Heart left ventricle (tissue), 16 donors: Measurements from ENCODE around the gene AFAP1. TPM values are rescaled to one million over a fixed set of nuclear protein-coding genes. Genes with fewer than 3 reads are reported as not detected.

Experiments used
- ATAC-seq, 4 donors: fragments of 200-7000 bp; cut with Tn5 transposase; one replicate each; pipeline ENCODE4 v1.9.1; 2020 to 2022; ENCODE audit warnings: moderate library complexity in 4 of 4, mild to moderate bottlenecking in 3 of 4, moderate number of reproducible peaks in 1 of 4
- DNase-seq, 5 donors: peaks; one replicate each; pipeline ENCODE4 v3.0.0-alpha.2; 2020
- H3K27ac ChIP-seq, 12 donors: fragments of 200-600 bp; sonication (generic) in 4 of 12; one replicate each; pipeline versions ENCODE4 v1.5.0 to v1.8.0; 2016 to 2022; ENCODE audit warnings: mild to moderate bottlenecking in 2 of 12
- H3K27me3 ChIP-seq, 9 donors: fragments of 200-600 bp; sonication (generic) in 2 of 9; one replicate each; pipeline versions ENCODE4 v1.5.1 to v1.8.0; 2016 to 2022; ENCODE audit warnings: mild to moderate bottlenecking in 3 of 9
- H3K36me3 ChIP-seq, 9 donors: fragments of 200-600 bp; sonication (generic) in 2 of 9; one replicate each; pipeline versions ENCODE4 v1.5.0 to v1.8.0; 2018 to 2022; ENCODE audit warnings: mild to moderate bottlenecking in 2 of 9
- H3K4me1 ChIP-seq, 12 donors: fragments of 200-600 bp; sonication (generic) in 4 of 12; one replicate each; pipeline versions ENCODE4 v1.5.0 to v1.8.0; 2016 to 2022; ENCODE audit warnings: mild to moderate bottlenecking in 3 of 12
- H3K4me3 ChIP-seq, 12 donors: fragments of 200-600 bp; sonication (generic) in 4 of 12; one replicate each; pipeline versions ENCODE4 v1.5.0 to v1.8.0; 2017 to 2022; ENCODE audit warnings: mild to moderate bottlenecking in 9 of 12, moderate library complexity in 4 of 12
- H3K9me3 ChIP-seq, 12 donors: fragments of 200-600 bp; sonication (generic) in 4 of 12; one replicate each; pipeline versions ENCODE4 v1.5.0 to v1.8.0; 2016 to 2022; ENCODE audit warnings: mild to moderate bottlenecking in 1 of 12
- CTCF ChIP-seq, 12 donors: fragments of 200-600 bp; sonication (generic) in 4 of 12; IDR thresholded peaks; one replicate each; pipeline versions ENCODE4 v1.5.0 to v1.8.0; 2018 to 2022; ENCODE audit warnings: antibody characterized with exemption in 12 of 12, mild to moderate bottlenecking in 5 of 12
- POLR2A ChIP-seq, 2 donors: fragments of 450-650 bp; IDR thresholded peaks; one replicate each; pipeline ENCODE4 v1.6.1; 2017; ENCODE audit warnings: antibody characterized with exemption in 2 of 2, mild to moderate bottlenecking in 2 of 2, moderate library complexity in 2 of 2
- WGBS, 4 donors: extraction: QIAGEN DNeasy Blood & Tissue Kit in 2 of 4; methylation state at CpG; one replicate each; pipeline versions ENCODE4 v1.1.5 to v1.1.7; 2013 to 2018; 5-methylcytosine and 5-hydroxymethylcytosine counted together
- intact Hi-C, 10 donors: fragments of 100-400 bp; cut with DNase I; formaldehyde crosslinking; loops; one replicate each; pipeline versions ENCODE4 v1.11.1 to v1.14.2; 2022
- polyA plus RNA-seq, 2 donors: library from polyadenylated mRNA; stranded (reverse); fragments of 200-250 nt; gene quantifications; one replicate each; pipeline ENCODE4 v1.2.3, GENCODE V29; 2013
- total RNA-seq, 9 donors: library from RNA; depleted of rRNA in 2 of 9; stranded (reverse); fragments of >200 nt in 2 of 9; fragmentation: NEBNext Ultra II Directional in 3 of 9; extraction: Animal tissue kit (Norgen Biotek cat#: 25700) in 3 of 9; gene quantifications; one replicate each; pipeline versions ENCODE4 v1.1.0 to v1.2.4, GENCODE V29; 2016 to 2023
- donor health status: ischemic (EF 13 %, LVEDD 7.1; RV severe dilation, severe dysfunction).
- donor health status: healthy with polysubstance abuse.
- donor health status: DM: no; HTN: yes; CAD: no.
- donor health status: DM: no; HTN: no; CAD: no.
- donor health status: ischemic (EF 25% LVEDD 6.9; RV normal size, moderate dysfunction).
- donor health status: ischemic (EF 25% LVEDD 5.7; RV mildly dilated, moderate dysfunction).
- donor health status: healthy.
- donor health status: DM: yes; HTN: yes; CAD: no.
- donor health status: ischemic (EF 35%, LVEDD 5.7; RV mildly dilated, moderate dysfunction).
- donor health status: nonischemic (EF 11% LVEDD 7.7; RV severe dilation, severe dysfunction).
- donor health status: DM: yes; HTN: yes; CAD: no.
- donor health status: PGD.
- donor health status: ischemic (EF 29% LVEDD 5.4; RV normal size, mild dysfunction).
- donor health status: nonischemic (EF 23%, LVEDD 6.1; RV moderate dilation, normal function).

AFAP1 gene
- total and polyA plus RNA-seq, 11 donors, result 2.0 to 18.0 (median 7.0) TPM

- Histone ChIP-seq H3K36me3 (peaks cover 0 to 17% (median 0%) of the 10 kb centered on the region in 9 donors), H3K27me3 (no peaks in the 10 kb centered on the region), H3K4me1 (peaks cover 0 to 79% (median 42%) of the 10 kb centered on the region in 12 donors), H3K9me3 (no peaks in the 10 kb centered on the region), H3K27ac (peak overlapping the region in 7 of 12 donors; percentile 25 to 92 (median 85)), H3K4me3 (no peak overlapping the region)
- ATAC-seq, result no peak
- intact Hi-C loops, result loop anchor here in 5 of 10 donors (5.0 to 10.0 kb wide), 3 partner anchors 34 to 386 kb away; partner anchors contain the start of genes AFAP1 (in 1 of the 5) and SH3TC1 (in 1 of the 5)
- 83 to 89% (median 87%) methylated on average over 6 of the region's 6 CpGs for WGBS, 4 donors
- DNase-seq, result no peak
- TF ChIP-seq POLR2A (IDR thresholded peaks at IDR 0.05) (no peak), CTCF (IDR thresholded peaks at IDR 0.05) (no peak)
Observed at GRCh38 chr4:7808752-7809151, 130.9 kb downstream of the AFAP1 start.

- ATAC-seq (no peak), DNase-seq (no peak)
- Histone ChIP-seq H3K9me3 (no peaks in the 10 kb centered on the region), H3K27me3 (no peaks in the 10 kb centered on the region), H3K27ac (peak overlapping the region in 10 of 12 donors; percentile 61 to 92 (median 85)), H3K4me1 (peaks cover 0 to 80% (median 42%) of the 10 kb centered on the region in 12 donors), H3K4me3 (no peak overlapping the region), H3K36me3 (peaks cover 0 to 13% (median 0%) of the 10 kb centered on the region in 9 donors)
- 92 to 96% (median 95%) methylated on average over 8 of the region's 8 CpGs for WGBS, 4 donors
- TF ChIP-seq POLR2A (IDR thresholded peaks at IDR 0.05) (no peak), CTCF (IDR thresholded peaks at IDR 0.05) (no peak)
- intact Hi-C loops, result loop anchor here in 5 of 10 donors (5.0 to 10.0 kb wide), 3 partner anchors 34 to 387 kb away; partner anchors contain the start of genes AFAP1 (in 1 of the 5) and SH3TC1 (in 1 of the 5)
Observed at GRCh38 chr4:7808181-7808580, 131.5 kb downstream of the AFAP1 start.

- intact Hi-C loops, result loop anchor here in 5 of 10 donors (2.0 to 10.0 kb wide), 5 partner anchors 23 to 387 kb away; partner anchors contain the start of genes AFAP1 (in 1 of the 5) and SH3TC1 (in 1 of the 5)
- Histone ChIP-seq H3K4me1 (peaks cover 0 to 73% (median 40%) of the 10 kb centered on the region in 12 donors), H3K27me3 (no peaks in the 10 kb centered on the region), H3K9me3 (no peaks in the 10 kb centered on the region), H3K4me3 (no peak overlapping the region), H3K27ac (peak overlapping the region; percentile 61 to 92 (median 85)), H3K36me3 (peaks cover 0 to 13% (median 0%) of the 10 kb centered on the region in 9 donors)
- ATAC-seq (peak; percentile 17 to 55 (median 34)), DNase-seq (peak in 4 of 5 donors; percentile 50 to 65 (median 60))
- no peak for TF ChIP-seq POLR2A (IDR thresholded peaks at IDR 0.05)
- TF ChIP-seq CTCF (IDR thresholded peaks at IDR 0.05), result no peak
- WGBS, 4 donors, result 49 to 69% (median 62%) methylated on average over 12 of the region's 12 CpGs
Observed at GRCh38 chr4:7807351-7807921, 132.2 kb downstream of the AFAP1 start.

GRCh38 chr4:7806338-7807090 lies 133.1 kb downstream of the AFAP1 start:
- peak; percentile 86 to 90 (median 88) for DNase-seq
- TF ChIP-seq CTCF (IDR thresholded peaks at IDR 0.05) (no peak), POLR2A (IDR thresholded peaks at IDR 0.05) (no peak)
- Histone ChIP-seq H3K9me3 (no peaks in the 10 kb centered on the region), H3K36me3 (peaks cover 0 to 13% (median 0%) of the 10 kb centered on the region in 9 donors), H3K4me1 (peaks cover 0 to 72% (median 41%) of the 10 kb centered on the region in 12 donors), H3K27ac (peak overlapping the region; percentile 61 to 92 (median 85)), H3K27me3 (no peaks in the 10 kb centered on the region), H3K4me3 (no peak overlapping the region)
- intact Hi-C loops, result loop anchor here in 6 of 10 donors (1.0 to 10.0 kb wide), 6 partner anchors 24 to 388 kb away; partner anchors contain the start of genes AFAP1 (in 1 of the 6) and SH3TC1 (in 1 of the 6)
- ATAC-seq, result peak; percentile 60 to 83 (median 82)
- WGBS, 4 donors, result 47 to 56% (median 52%) methylated on average over 11 of the region's 11 CpGs
